Activated T-cell treated with anti-CD3 and anti-CD28 coated beads, Interleukin-2, amount 50 U/mL, for 4 hours (primary cell): ENCODE data around the gene MVK. TPM values are rescaled to one million over a fixed set of nuclear protein-coding genes. Genes with fewer than 3 reads are reported as not detected.

Experiments
- ATAC-seq, 2 donors: fragments of 200-7000 bp; cut with Tn5 transposase; one replicate each; pipeline ENCODE4 v1.10.0; 2021
- DNase-seq: peaks from one replicate; pipeline ENCODE4 v3.0.0-alpha.2; 2020
- H3K27me3 Mint-ChIP-seq: one replicate; pipeline ENCODE4 v1.8.0; 2021; ENCODE audit warnings: low read depth, mixed read lengths
- H3K36me3 Mint-ChIP-seq: one replicate; pipeline ENCODE4 v1.8.0; 2022; ENCODE audit warnings: mixed read lengths; ENCODE audit not compliant: insufficient read depth
- H3K4me1 Mint-ChIP-seq: one replicate; pipeline ENCODE4 v1.8.0; 2021; ENCODE audit warnings: low read depth, mixed read lengths
- H3K4me3 Mint-ChIP-seq: one replicate; pipeline ENCODE4 v1.8.0; 2021; ENCODE audit warnings: mild to moderate bottlenecking, moderate library complexity, mixed read lengths
- H3K9me3 Mint-ChIP-seq: one replicate; pipeline ENCODE4 v1.8.0; 2021; ENCODE audit warnings: mixed read lengths
- total RNA-seq, 3 donors: library from RNA; stranded (reverse); gene quantifications; one replicate each; pipeline ENCODE4 v1.2.1, GENCODE V29; 2021

MVK gene
- total RNA-seq, 3 donors from 2014 or later, result 10.2 to 11.4 (median 10.4) TPM

DNA sequence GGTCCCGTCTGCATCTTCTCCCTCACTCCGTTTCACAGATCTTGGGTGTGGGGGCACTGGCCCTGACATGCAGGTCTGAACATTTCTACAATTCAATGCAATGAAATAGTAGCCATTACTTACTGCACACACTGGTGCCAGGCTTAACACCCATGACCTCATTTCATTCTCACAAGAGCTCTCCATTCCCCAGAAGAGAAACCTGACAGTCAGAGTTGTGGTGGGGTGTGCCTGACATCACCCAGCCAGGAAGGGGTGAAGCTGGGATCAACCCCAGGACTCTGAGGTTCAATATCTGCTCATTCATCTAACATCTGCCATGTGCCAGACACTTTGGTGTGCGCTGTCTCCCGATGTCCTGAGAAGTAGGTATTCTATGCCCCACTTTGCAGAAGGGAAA lies 34.7 kb downstream of the MVK start:
- H3K36me3 Mint-ChIP-seq, result no peaks in the 10 kb centered on the region
- DNase-seq (no peak), ATAC-seq (no peak)
- H3K27me3 Mint-ChIP-seq, result peaks cover 20% of the 10 kb centered on the region
- no peak overlapping the region for H3K4me3 Mint-ChIP-seq
- no peaks in the 10 kb centered on the region for H3K9me3 Mint-ChIP-seq
- peaks cover 3% of the 10 kb centered on the region for H3K4me1 Mint-ChIP-seq

DNA sequence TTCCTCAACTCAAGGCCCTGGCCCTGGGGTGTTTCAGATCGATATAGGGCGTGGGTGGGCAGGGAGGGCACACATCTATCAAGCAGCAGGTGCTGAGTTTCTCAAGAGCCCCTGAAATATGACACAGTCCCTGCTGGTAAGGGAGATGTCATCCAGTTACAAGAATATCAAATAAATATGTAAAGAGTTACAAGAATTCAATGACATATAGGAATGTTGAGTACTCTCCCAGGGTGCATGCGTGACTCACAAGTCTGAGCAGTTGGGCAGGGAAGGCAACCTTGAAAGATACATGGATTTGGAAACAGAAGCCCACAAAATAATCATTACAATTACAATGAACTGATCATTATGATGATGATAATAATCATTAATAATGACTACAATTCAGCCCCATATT lies 35.2 kb downstream of the MVK start:
- DNase-seq (no peak), ATAC-seq (no peak)
- H3K36me3 Mint-ChIP-seq, result no peaks in the 10 kb centered on the region
- no peak overlapping the region for H3K4me3 Mint-ChIP-seq
- H3K9me3 Mint-ChIP-seq, result no peaks in the 10 kb centered on the region
- peaks cover 25% of the 10 kb centered on the region for H3K27me3 Mint-ChIP-seq
- H3K4me1 Mint-ChIP-seq, result peaks cover 2% of the 10 kb centered on the region

DNA sequence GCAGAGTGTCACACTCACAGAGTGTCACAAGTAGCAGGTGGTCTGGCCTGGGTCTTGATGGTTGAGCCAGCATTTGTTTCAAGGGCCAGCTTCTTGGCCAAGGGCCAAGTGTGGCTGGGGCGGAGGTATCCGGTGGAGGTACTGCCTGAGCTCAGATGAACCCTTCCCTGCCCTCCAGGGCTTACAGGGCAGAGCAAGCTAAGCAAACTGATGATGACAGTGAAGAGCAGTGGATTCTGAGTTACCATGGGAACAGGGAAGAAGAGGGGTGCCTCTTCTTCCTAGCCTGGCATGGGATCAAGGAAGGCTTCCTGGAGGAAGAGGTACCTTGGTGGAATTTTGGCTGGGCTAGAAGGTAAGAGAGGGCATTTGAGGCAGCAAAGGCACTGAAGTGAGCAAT lies 35.7 kb downstream of the MVK start:
- Mint-ChIP-seq H3K9me3 (no peaks in the 10 kb centered on the region), H3K4me1 (no peaks in the 10 kb centered on the region), H3K27me3 (peaks cover 25% of the 10 kb centered on the region), H3K36me3 (no peaks in the 10 kb centered on the region), H3K4me3 (no peak overlapping the region)
- no peak for DNase-seq
- ATAC-seq, result no peak

DNA sequence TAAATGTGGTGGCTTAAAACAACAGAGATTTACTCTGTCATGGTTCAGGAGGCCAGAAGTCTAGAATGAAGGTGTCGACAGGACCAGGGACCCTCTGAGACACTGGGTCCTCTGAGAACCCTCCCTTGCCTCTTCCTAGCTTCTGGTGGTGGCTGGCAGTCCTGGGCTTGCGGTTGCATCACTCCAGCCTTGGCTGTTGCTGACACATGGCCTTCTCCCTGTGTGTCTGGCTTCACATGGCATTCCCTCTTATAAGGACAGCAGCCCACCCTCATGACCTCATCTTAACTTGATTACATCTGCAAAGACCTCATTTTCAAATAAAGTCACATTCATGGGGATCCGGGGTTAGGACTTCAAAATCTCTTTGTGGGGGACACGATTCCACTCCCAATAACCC lies 36.9 kb downstream of the MVK start:
- no peak for DNase-seq
- Mint-ChIP-seq H3K4me3 (no peak overlapping the region), H3K36me3 (no peaks in the 10 kb centered on the region), H3K9me3 (no peaks in the 10 kb centered on the region), H3K27me3 (peaks cover 34% of the 10 kb centered on the region), H3K4me1 (no peaks in the 10 kb centered on the region)
- ATAC-seq, result no peak

DNA sequence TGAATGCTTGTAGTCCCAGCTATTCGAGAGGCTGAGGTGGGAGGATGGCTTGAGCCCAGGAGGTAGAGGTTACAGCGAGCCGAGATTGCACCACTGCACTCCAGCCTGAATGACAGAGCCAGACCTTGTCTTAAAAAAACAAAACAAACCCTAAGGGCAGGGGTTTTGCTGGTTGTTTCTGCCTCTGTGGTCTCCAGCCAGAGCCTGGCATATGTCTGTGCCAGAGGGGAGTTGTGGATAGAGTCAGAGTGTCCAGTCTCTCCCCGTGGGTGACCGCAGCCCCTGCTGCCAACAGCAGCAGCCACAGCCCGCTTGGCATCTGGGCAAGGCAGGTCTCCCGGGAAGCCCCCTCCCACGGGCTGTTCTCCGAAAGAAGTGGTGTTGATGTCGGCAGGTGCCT lies 37.6 kb downstream of the MVK start:
- H3K27me3 Mint-ChIP-seq, result peaks cover 40% of the 10 kb centered on the region
- H3K9me3 Mint-ChIP-seq, result no peaks in the 10 kb centered on the region
- DNase-seq (no peak), ATAC-seq (no peak)
- no peaks in the 10 kb centered on the region for H3K4me1 Mint-ChIP-seq
- no peak overlapping the region for H3K4me3 Mint-ChIP-seq
- H3K36me3 Mint-ChIP-seq, result no peaks in the 10 kb centered on the region

DNA sequence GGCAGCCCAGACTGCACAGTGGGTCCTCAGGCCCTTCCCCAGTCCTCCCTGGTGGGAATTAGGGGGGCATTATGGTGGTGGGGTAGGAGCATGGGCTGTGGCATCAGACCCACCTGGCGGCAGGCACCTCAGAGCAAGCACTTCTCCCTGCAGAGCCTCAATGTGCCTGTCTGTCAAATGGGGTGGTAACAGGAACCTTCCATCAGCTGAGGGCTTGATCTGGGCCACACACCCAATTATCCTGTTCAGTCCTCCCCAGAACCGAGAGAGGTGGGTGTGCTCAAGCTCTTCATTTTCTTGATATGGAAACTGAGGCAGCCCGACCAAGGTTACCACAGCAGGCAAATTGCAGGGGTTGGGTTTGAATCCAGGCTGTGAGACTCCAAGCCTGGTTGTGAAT lies 38.4 kb downstream of the MVK start:
- H3K36me3 Mint-ChIP-seq, result no peaks in the 10 kb centered on the region
- peaks cover 43% of the 10 kb centered on the region for H3K27me3 Mint-ChIP-seq
- no peaks in the 10 kb centered on the region for H3K4me1 Mint-ChIP-seq
- H3K9me3 Mint-ChIP-seq, result no peaks in the 10 kb centered on the region
- ATAC-seq (no peak), DNase-seq (no peak)
- H3K4me3 Mint-ChIP-seq, result no peak overlapping the region

DNA sequence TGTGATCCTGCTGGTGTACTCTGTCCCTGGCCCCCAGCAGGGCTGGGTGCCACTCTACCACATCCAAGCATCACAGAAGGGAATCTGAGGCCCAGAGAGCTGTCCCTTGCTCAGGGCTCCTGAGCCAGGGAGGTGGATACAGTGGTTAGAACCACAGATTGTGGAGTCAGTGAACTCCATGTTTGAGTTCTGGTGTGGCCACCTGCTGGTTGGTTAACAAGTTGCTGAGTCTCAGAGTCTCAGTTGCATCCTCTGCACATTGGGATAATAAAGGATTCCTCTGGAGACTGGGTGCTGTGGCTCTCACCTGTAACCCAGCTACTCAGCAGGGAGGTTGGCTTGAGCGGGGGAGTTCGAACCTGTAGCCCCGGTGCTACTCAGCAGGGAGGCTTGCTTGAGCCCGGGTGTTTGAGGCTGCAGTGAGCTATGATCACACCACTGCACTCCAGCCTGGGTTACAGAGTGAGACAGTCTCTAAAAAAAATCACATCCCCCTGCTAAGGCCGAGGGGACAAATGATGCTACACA lies 39.4 kb downstream of the MVK start:
- no peaks in the 10 kb centered on the region for H3K4me1 Mint-ChIP-seq
- ATAC-seq (no peak), DNase-seq (no peak)
- no peaks in the 10 kb centered on the region for H3K36me3 Mint-ChIP-seq
- H3K9me3 Mint-ChIP-seq, result no peaks in the 10 kb centered on the region
- H3K4me3 Mint-ChIP-seq, result no peak overlapping the region
- H3K27me3 Mint-ChIP-seq, result peaks cover 47% of the 10 kb centered on the region

DNA sequence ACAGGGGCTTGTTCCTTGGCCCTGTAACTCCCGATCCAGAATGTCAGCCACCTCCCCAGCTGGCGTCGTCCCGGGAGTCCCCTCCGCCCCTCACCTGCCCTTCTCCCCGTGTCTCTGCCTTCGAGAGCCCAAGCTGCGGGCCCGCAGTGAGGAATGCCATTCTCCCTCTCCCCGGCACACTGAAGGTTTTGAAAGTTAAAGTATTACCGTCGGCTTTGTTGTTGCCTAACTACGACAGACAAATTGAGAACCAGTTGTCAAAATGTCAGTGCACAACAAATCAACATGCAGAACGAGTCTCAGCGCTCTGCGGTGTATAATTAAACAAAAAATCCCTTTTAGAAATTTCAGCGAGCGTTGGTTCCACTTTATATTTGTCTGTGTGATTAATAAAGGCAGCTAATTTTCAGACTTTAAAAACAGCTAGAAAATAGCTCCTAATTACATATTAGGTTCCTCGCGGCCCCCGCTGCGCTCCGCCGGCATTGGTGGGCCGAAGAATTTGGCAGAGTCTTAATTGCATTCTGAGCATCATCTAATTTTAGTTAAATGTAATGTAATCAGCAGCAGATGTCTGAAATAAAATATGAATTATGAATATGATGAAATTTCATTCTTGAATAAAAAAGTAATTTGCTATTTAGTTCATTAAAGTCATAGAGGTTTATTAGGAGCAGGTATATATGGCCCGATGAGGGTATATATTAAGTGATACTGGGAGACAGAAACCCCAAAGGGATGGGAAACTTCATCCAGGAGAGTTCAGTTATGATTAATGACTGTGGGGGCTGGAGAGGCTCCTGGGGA lies 40.3 kb downstream of the MVK start:
- no peak overlapping the region for H3K4me3 Mint-ChIP-seq
- H3K36me3 Mint-ChIP-seq, result no peaks in the 10 kb centered on the region
- no peaks in the 10 kb centered on the region for H3K9me3 Mint-ChIP-seq
- H3K4me1 Mint-ChIP-seq, result no peaks in the 10 kb centered on the region
- ATAC-seq (no peak), DNase-seq (no peak)
- peaks cover 47% of the 10 kb centered on the region for H3K27me3 Mint-ChIP-seq

DNA sequence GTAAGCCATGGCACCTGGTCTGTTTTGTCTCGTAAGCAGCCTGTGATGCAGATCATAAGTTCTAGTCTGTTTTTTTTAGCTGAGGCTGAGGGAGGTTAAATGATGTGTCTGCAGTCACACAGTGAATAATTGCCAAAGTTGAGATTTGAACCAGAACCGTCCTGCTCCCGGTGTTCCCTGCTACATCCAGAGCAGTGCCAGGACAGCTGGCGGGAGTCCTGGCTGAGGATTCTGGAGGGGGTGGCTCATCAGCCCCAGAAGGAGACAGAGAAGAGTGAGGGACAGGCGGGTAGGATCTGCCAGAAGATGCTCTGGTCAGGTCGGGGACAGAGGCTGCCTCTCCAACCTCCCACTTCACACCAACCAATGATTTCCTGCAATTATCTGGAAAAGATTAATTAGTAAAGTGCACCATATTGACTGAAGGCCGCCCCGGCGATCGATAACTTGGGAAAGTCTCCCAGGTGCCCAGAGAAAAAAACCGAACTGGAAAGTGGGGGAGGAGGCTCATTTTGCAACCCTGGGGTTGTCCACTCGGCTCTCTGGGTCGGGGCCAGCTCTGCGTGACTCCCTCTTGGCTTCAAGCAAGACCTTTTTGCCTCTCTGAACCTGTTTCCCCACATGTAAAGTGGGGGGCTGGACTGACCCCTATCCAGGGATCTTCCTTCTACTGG lies 42.1 kb downstream of the MVK start:
- H3K27me3 Mint-ChIP-seq, result peaks cover 47% of the 10 kb centered on the region
- H3K36me3 Mint-ChIP-seq, result no peaks in the 10 kb centered on the region
- H3K4me3 Mint-ChIP-seq, result no peak overlapping the region
- no peak for ATAC-seq
- H3K4me1 Mint-ChIP-seq, result no peaks in the 10 kb centered on the region
- no peaks in the 10 kb centered on the region for H3K9me3 Mint-ChIP-seq
- no peak for DNase-seq

DNA sequence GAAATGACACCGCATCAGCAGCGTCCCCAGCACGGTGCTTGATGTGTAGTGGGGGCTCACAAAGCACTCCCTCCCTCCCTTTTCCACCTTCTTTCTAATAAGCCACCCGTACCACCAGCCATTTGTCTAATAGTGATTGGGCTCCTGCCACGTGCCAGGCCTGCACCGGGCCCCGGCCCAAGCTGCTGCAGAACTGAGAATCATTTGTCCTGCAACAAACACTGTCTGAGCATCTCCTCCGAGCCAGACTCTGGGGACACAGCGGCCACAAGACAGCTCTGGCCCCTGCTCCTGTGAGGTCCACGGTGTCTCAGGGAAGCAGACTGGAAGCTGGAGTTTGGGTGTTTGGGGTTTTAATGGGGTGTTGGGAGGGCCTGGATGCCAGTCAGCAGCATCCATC lies 43.9 kb downstream of the MVK start:
- Mint-ChIP-seq H3K36me3 (no peaks in the 10 kb centered on the region), H3K4me1 (peaks cover 2% of the 10 kb centered on the region), H3K27me3 (peaks cover 47% of the 10 kb centered on the region), H3K9me3 (no peaks in the 10 kb centered on the region), H3K4me3 (no peak overlapping the region)
- ATAC-seq, result no peak
- no peak for DNase-seq

DNA sequence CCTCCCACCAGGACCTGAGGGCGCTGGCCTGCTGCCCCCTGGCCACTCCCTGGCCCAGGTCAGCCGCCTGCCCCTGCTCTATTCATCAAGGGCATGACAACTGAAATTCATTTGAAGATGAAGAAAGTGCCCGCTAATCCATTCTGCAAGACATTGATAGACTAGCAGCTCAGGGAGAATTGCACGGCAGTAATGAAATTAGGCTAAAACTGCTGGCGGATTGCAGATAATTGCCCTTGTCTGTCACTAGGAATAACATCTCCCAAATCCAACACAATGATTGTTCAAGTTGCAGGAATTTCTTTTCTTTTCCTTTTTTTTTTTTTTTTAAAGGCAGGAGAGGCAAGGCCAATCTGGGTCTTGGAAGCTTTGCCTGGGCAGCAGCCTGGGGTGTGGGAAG lies 44.5 kb downstream of the MVK start:
- ATAC-seq, result no peak
- peaks cover 2% of the 10 kb centered on the region for H3K4me1 Mint-ChIP-seq
- peaks cover 41% of the 10 kb centered on the region for H3K27me3 Mint-ChIP-seq
- no peaks in the 10 kb centered on the region for H3K9me3 Mint-ChIP-seq
- H3K36me3 Mint-ChIP-seq, result no peaks in the 10 kb centered on the region
- no peak for DNase-seq
- no peak overlapping the region for H3K4me3 Mint-ChIP-seq

DNA sequence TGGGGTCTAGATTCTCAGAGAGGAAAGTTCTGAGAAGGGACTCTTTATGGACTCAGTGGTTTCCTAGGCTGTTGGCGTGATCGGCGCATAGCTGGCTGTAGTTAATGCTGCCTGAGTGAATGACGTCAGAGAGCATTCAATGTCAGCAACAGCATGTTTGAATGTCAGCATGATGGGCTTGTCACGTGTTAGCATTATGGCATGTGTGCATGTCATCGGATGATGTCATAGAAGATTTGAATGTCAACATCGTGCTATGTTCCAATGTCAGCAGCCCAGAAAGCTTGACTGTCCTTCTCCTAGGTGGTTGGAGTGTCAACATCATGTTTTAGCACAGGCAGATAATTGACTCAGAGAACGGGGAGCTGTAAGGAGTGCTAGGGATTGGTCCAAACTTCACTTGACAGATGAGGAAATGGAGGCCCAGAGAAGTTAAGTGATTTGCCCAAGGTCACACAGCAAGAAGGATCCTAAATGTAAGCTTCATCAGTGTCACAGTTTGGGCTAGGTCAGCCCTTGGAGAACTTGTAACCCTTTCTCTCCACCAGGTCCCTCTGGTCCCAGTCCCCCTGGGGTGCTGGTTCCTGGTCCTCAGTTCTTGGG lies 45.5 kb downstream of the MVK start:
- H3K27me3 Mint-ChIP-seq, result peaks cover 37% of the 10 kb centered on the region
- H3K36me3 Mint-ChIP-seq, result no peaks in the 10 kb centered on the region
- no peak overlapping the region for H3K4me3 Mint-ChIP-seq
- no peaks in the 10 kb centered on the region for H3K9me3 Mint-ChIP-seq
- no peak for DNase-seq
- peaks cover 2% of the 10 kb centered on the region for H3K4me1 Mint-ChIP-seq
- no peak for ATAC-seq

DNA sequence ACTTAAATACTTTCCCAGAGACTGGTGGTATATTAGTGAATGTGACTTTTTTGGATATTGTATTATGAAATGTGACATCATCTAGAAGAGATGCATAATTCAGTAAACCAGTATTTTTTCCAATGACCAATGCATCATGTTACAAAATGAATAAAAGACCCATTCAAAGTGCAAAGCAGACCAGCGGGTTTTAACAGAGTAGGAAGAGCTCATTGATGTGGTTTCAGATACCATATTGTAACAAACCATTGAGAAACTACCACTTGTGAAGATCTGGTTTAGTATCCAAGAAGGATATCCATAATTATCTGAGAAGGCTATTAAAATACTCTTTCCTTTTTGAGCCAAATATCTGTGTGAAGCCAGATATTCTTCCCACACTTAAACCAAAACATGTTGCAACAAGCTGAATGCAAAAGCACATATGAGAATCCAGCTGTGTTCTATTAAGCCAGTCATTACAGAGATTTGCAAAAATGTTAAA lies 47.7 kb downstream of the MVK start:
- no peak overlapping the region for H3K4me3 Mint-ChIP-seq
- no peak for ATAC-seq
- H3K36me3 Mint-ChIP-seq, result no peaks in the 10 kb centered on the region
- H3K9me3 Mint-ChIP-seq, result no peaks in the 10 kb centered on the region
- no peak for DNase-seq
- peaks cover 2% of the 10 kb centered on the region for H3K4me1 Mint-ChIP-seq
- H3K27me3 Mint-ChIP-seq, result peaks cover 31% of the 10 kb centered on the region

DNA sequence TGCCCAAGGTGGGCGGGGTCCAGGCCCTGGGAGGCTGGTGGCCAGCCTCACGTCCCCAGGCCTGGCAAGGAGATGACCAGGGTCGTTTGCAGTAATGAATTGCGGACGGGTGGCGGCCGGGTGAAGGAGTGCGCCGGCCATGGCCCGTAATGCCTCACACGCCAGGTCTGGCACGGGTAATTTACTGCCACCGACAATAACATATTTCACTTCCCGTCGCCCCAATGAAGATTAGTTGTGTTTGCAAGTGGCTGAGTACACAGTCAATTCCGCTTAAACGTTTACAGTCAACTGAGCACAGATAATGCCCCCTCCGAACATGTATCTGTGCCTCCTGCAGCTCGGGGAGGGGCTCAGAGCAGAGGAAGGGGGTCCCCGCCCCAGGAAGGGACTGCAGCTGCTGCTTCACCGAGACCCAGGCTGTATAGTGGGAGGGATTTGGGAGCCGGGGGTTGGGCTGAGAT lies 48.3 kb downstream of the MVK start:
- Mint-ChIP-seq H3K9me3 (no peaks in the 10 kb centered on the region), H3K4me3 (no peak overlapping the region), H3K36me3 (no peaks in the 10 kb centered on the region), H3K27me3 (peaks cover 30% of the 10 kb centered on the region), H3K4me1 (peaks cover 2% of the 10 kb centered on the region)
- ATAC-seq (no peak), DNase-seq (no peak)
